ENCODE data around the gene EBF4. TPM values are rescaled to one million over a fixed set of nuclear protein-coding genes. Genes with fewer than 3 reads are reported as not detected.
A peak's percentile ranks its signal among the peaks of the same experiment; 100 is the strongest.
"Not testable (repeated sequence)": the region's sequence is repeated elsewhere in the genome, so short reads cannot be mapped to it uniquely, and the experiment has no call there.

The EBF4 gene
- total RNA-seq, 2 donors from 2014 or later: 2.0 to 7.5 TPM

GRCh38 chr20:2695206-2695983 is 2.8 kb downstream of the EBF4 start:
- Histone ChIP-seq H3K4me1 (no peaks in the 10 kb centered on the region), H3K36me3 (no peaks in the 10 kb centered on the region), H3K9me3 (no peaks in the 10 kb centered on the region), H3K9ac (ENCODE audit: low read depth in 2 of 2, low read length in 2 of 2) (no peak overlapping the region), H3K27me3 (peaks cover 34% of the 10 kb centered on the region), H3K27ac (no peak overlapping the region), H3K4me3 (no peak overlapping the region)
- peak; percentile 10 for DNase-seq
- intact Hi-C loops (cut with DNase I): no loop called here
- TF ChIP-seq CTCF (IDR thresholded peaks at IDR 0.05): no peak

GRCh38 chr20:2695984-2696525 is 3.5 kb downstream of the EBF4 start:
- H3K9ac ChIP-seq (ENCODE audit: low read depth in 2 of 2, low read length in 2 of 2); intact Hi-C loops (cut with DNase I): not testable (repeated sequence)
- DNase-seq: peak; percentile 9

GRCh38 chr20:2696646-2697045 is 4.1 kb downstream of the EBF4 start:
- no peaks in the 10 kb centered on the region for H3K36me3 ChIP-seq
- no peak for DNase-seq
- no peak for TF ChIP-seq CTCF (IDR thresholded peaks at IDR 0.05)
- no peak overlapping the region for H3K9ac ChIP-seq (ENCODE audit: low read depth in 2 of 2, low read length in 2 of 2)
- intact Hi-C loops (cut with DNase I): no loop called here
- no peak overlapping the region for H3K27ac ChIP-seq
- H3K4me1 ChIP-seq: no peaks in the 10 kb centered on the region
- peaks cover 31% of the 10 kb centered on the region for H3K27me3 ChIP-seq
- H3K9me3 ChIP-seq: no peaks in the 10 kb centered on the region
- no peak overlapping the region for H3K4me3 ChIP-seq

More at GRCh38 chr20:2695984-2696525, 3.5 kb downstream of the EBF4 start:
- H3K4me1 ChIP-seq, H3K9me3 ChIP-seq, H3K4me3 ChIP-seq, H3K27ac ChIP-seq, H3K36me3 ChIP-seq: not testable (repeated sequence)
- H3K27me3 ChIP-seq: peaks cover 34% of the 10 kb centered on the region

- TF ChIP-seq CTCF (IDR thresholded peaks at IDR 0.05): no peak
- no peak overlapping the region for H3K4me3 ChIP-seq
- no peaks in the 10 kb centered on the region for H3K4me1 ChIP-seq
- H3K27ac ChIP-seq: no peak overlapping the region
- H3K9ac ChIP-seq (ENCODE audit: low read depth in 2 of 2, low read length in 2 of 2): no peak overlapping the region
- no peaks in the 10 kb centered on the region for H3K9me3 ChIP-seq
- H3K36me3 ChIP-seq: no peaks in the 10 kb centered on the region
- peak; percentile 9 for DNase-seq
- peaks cover 24% of the 10 kb centered on the region for H3K27me3 ChIP-seq
- intact Hi-C loops (cut with DNase I): no loop called here
These were observed 5.2 kb downstream of the EBF4 start for GRCh38 chr20:2697768-2698167.

- H3K36me3 ChIP-seq: no peaks in the 10 kb centered on the region
- TF ChIP-seq CTCF (IDR thresholded peaks at IDR 0.05): no peak
- intact Hi-C loops (cut with DNase I): no loop called here
- peaks cover 23% of the 10 kb centered on the region for H3K27me3 ChIP-seq
- DNase-seq: peak; percentile 6
- H3K27ac ChIP-seq: no peak overlapping the region
- H3K4me1 ChIP-seq: no peaks in the 10 kb centered on the region
- no peak overlapping the region for H3K4me3 ChIP-seq
- no peak overlapping the region for H3K9ac ChIP-seq (ENCODE audit: low read depth in 2 of 2, low read length in 2 of 2)
- H3K9me3 ChIP-seq: no peaks in the 10 kb centered on the region
These were observed 5.7 kb downstream of the EBF4 start for GRCh38 chr20:2698186-2698817.

GRCh38 chr20:2698912-2699311 is 6.3 kb downstream of the EBF4 start:
- Histone ChIP-seq H3K4me3 (no peak overlapping the region), H3K27ac (no peak overlapping the region), H3K9ac (ENCODE audit: low read depth in 2 of 2, low read length in 2 of 2) (no peak overlapping the region), H3K9me3 (no peaks in the 10 kb centered on the region), H3K36me3 (no peaks in the 10 kb centered on the region), H3K27me3 (peaks cover 17% of the 10 kb centered on the region), H3K4me1 (no peaks in the 10 kb centered on the region)
- intact Hi-C loops (cut with DNase I): no loop called here
- TF ChIP-seq CTCF (IDR thresholded peaks at IDR 0.05): no peak
- DNase-seq: peak; percentile 10
